HCT116 (cell line): ENCODE results near the gene PLEK2. TPM values are rescaled to one million over a fixed set of nuclear protein-coding genes. Genes with fewer than 3 reads are reported as not detected.

ENCODE experiments used
- ATAC-seq: fragments of 200-7000 bp; cut with Tn5 transposase; 2 replicates; pipeline ENCODE4 v1.9.1; 2020; ENCODE audit warnings: mild to moderate bottlenecking, moderate library complexity
- BruUV-seq: library from RNA; stranded (reverse); fragments of 400-500 nt; replicated peaks from 2 replicates; lab custom pipeline; 2021; lab: Mats Ljungman, UMichigan
- CTCF ChIA-PET: fragments of 300-600 bp; sonication (Branson Sonifier 250); formaldehyde crosslinking; loops from one replicate; lab custom pipeline; 2021; ENCODE audit warnings: antibody characterized with exemption; lab: Charles Lee
- POLR2A ChIA-PET: fragments of 300-600, 350-600 bp; sonication (Branson Sonifier 250); formaldehyde crosslinking; loops from one replicate; lab custom pipeline; 2021; ENCODE audit warnings: antibody characterized with exemption; lab: Charles Lee
- RAD21 ChIA-PET, 2 experiments: fragments of 300-600 bp; sonication (Branson Sonifier 250); formaldehyde crosslinking; loops; one replicate each; lab custom pipeline; 2023; ENCODE audit warnings: low total read pairs in 2 of 2; ENCODE audit not compliant: uncharacterized antibody in 2 of 2, unreplicated experiment in 2 of 2, low non-redundant PET in 1 of 2; lab: Charles Lee
- DNase-seq: peaks from one replicate; pipeline ENCODE4 v3.0.0-alpha.2; 2010; ENCODE audit warnings: low read depth, low spot score
- H2AFZ ChIP-seq: fragments of 200-600 bp; shearing (Covaris generic), sonication (generic); 2 replicates; pipeline ENCODE4 v1.6.1; 2017; ENCODE audit warnings: low read depth, mixed run types, mixed read lengths, antibody characterized with exemption, low read length; ENCODE audit not compliant: poor library complexity, severe bottlenecking
- H3K27ac ChIP-seq: 2 replicates; pipeline ENCODE4 v1.5.1; 2012; ENCODE audit warnings: low read depth, low read length
- H3K27me3 ChIP-seq: fragments of 200-600 bp; sonication (generic); 2 replicates; pipeline ENCODE4 v1.6.1; 2016; ENCODE audit warnings: mixed run types, low read length, mixed read lengths; ENCODE audit not compliant: insufficient read depth
- H3K36me3 ChIP-seq, 2 experiments: fragments of 200-500 bp in 1 of 2; fragments of 200-600 bp in 1 of 2; sonication (Bioruptor generic) in 1 of 2; sonication (generic) in 1 of 2; 2 replicates each; pipeline versions ENCODE4 v1.5.1 to v1.6.1; 2014 to 2016; ENCODE audit warnings: low read length in 2 of 2, inconsistent platforms in 1 of 2, mixed read lengths in 1 of 2, mixed run types in 1 of 2; ENCODE audit not compliant: insufficient read depth in 2 of 2, control insufficient read depth in 1 of 2
- H3K4me1 ChIP-seq, 2 experiments: fragments of 200-600 bp in 1 of 2; sonication (generic) in 1 of 2; 2 replicates each; pipeline versions ENCODE4 v1.5.1 to v1.6.1; 2012 to 2017; ENCODE audit warnings: low read length in 2 of 2, inconsistent platforms in 1 of 2, mild to moderate bottlenecking in 1 of 2, mixed read lengths in 1 of 2, mixed run types in 1 of 2, moderate library complexity in 1 of 2; ENCODE audit not compliant: insufficient read depth in 2 of 2, control insufficient read depth in 1 of 2
- H3K4me2 ChIP-seq: fragments of 200-600 bp; sonication (generic); 2 replicates; pipeline ENCODE4 v1.6.1; 2017; ENCODE audit warnings: mixed run types, low read length, mixed read lengths
- H3K4me3 ChIP-seq, 2 experiments: fragments of 200-600 bp in 1 of 2; sonication (generic) in 1 of 2; replicated peaks in 1 of 2; 2 replicates each; pipeline ENCODE4 v1.5.1; 2011 to 2016; ENCODE audit warnings: low read length in 2 of 2, control low read depth in 1 of 2, low read depth in 1 of 2, mild to moderate bottlenecking in 1 of 2, mixed read lengths in 1 of 2, mixed run types in 1 of 2
- H3K79me2 ChIP-seq: fragments of 200-600 bp; sonication (generic); 2 replicates; pipeline ENCODE4 v1.6.1; 2017; ENCODE audit warnings: mild to moderate bottlenecking, mixed run types, low read length, moderate library complexity, mixed read lengths; ENCODE audit not compliant: insufficient read depth
- H3K9ac ChIP-seq: fragments of 200-600 bp; sonication (generic); 2 replicates; pipeline ENCODE4 v1.6.1; 2016; ENCODE audit warnings: low read length, mixed read lengths
- H3K9me2 ChIP-seq: fragments of 200-600 bp; sonication (generic), shearing (Covaris generic); 2 replicates; pipeline ENCODE4 v1.6.1; 2017; ENCODE audit warnings: mixed run types, mild to moderate bottlenecking, moderate library complexity; ENCODE audit not compliant: insufficient read depth
- H3K9me3 ChIP-seq, 2 experiments: fragments of 200-500 bp in 1 of 2; fragments of 200-600 bp in 1 of 2; sonication (Bioruptor generic) in 1 of 2; sonication (generic) in 1 of 2; 2 replicates each; pipeline ENCODE4 v1.6.1; 2014 to 2017; ENCODE audit warnings: low read length in 2 of 2, mixed read lengths in 2 of 2, inconsistent platforms in 1 of 2, low read depth in 1 of 2, mild to moderate bottlenecking in 1 of 2, mixed run types in 1 of 2, moderate library complexity in 1 of 2; ENCODE audit not compliant: control insufficient read depth in 1 of 2, insufficient read depth in 1 of 2
- H4K20me1 ChIP-seq: fragments of 200-600 bp; sonication (generic), shearing (Covaris generic); 2 replicates; pipeline ENCODE4 v1.6.1; 2017; ENCODE audit warnings: mixed run types, mild to moderate bottlenecking, moderate library complexity; ENCODE audit not compliant: insufficient read depth
- CBX3 ChIP-seq: IDR thresholded peaks from 2 replicates; pipeline ENCODE4 v1.6.1; 2012; ENCODE audit warnings: low read depth
- EGR1 ChIP-seq: IDR thresholded peaks from 2 replicates; pipeline ENCODE4 v1.6.1; 2012; ENCODE audit warnings: low read depth
- EZH2 ChIP-seq: fragments of 200-600 bp; sonication (generic); IDR thresholded peaks from 2 replicates; pipeline ENCODE4 v1.6.1; 2017; ENCODE audit warnings: antibody characterized with exemption, mixed run types
- EZH2phosphoT487 ChIP-seq: fragments of 200-600 bp; IDR thresholded peaks from 2 replicates; pipeline ENCODE4 v1.6.1; 2018; ENCODE audit warnings: antibody characterized with exemption, borderline replicate concordance
- JUND ChIP-seq: IDR thresholded peaks from 2 replicates; pipeline ENCODE4 v1.6.1; 2012
- POLR2A ChIP-seq: IDR thresholded peaks from 2 replicates; pipeline ENCODE4 v1.7.0; 2011; ENCODE audit warnings: borderline replicate concordance; ENCODE audit not compliant: insufficient read depth, insufficient read length; ENCODE audit errors: extremely low read depth
- POLR2AphosphoS5 ChIP-seq: IDR thresholded peaks from 2 replicates; pipeline ENCODE4 v1.6.1; 2011; ENCODE audit warnings: mild to moderate bottlenecking, low read depth, low read length, moderate library complexity
- SIN3A ChIP-seq: IDR thresholded peaks from 2 replicates; pipeline ENCODE4 v1.6.1; 2012; ENCODE audit warnings: low read depth
- SP1 ChIP-seq: IDR thresholded peaks from 2 replicates; pipeline ENCODE4 v1.6.1; 2012; ENCODE audit warnings: low read depth
- SRF ChIP-seq: IDR thresholded peaks from 2 replicates; pipeline ENCODE4 v1.6.1; 2012; ENCODE audit warnings: low read depth
- YY1 ChIP-seq: IDR thresholded peaks from 2 replicates; pipeline ENCODE4 v1.6.1; 2011; ENCODE audit warnings: low read length, low read depth, moderate library complexity, mild to moderate bottlenecking; ENCODE audit not compliant: insufficient replicate concordance; ENCODE audit errors: extremely low read depth
- intact Hi-C: fragments of 100-400 bp; cut with micrococcal nuclease; formaldehyde crosslinking; loops from 2 replicates; pipeline ENCODE4 v1.10.0; 2022
- total RNA-seq: library from RNA; stranded (reverse); gene quantifications from one replicate; pipeline ENCODE4 v1.2.1, GENCODE V29; 2021; ENCODE audit not compliant: unreplicated experiment
- TF ChIP-seq, protein P1 (sequence below): IDR thresholded peaks from 2 replicates; pipeline ENCODE4 v1.6.1; 2011; ENCODE audit warnings: mild to moderate bottlenecking, low read length, moderate library complexity; ENCODE audit not compliant: insufficient replicate concordance; ENCODE audit errors: extremely low read depth
- TF ChIP-seq, protein P2 (sequence below): IDR thresholded peaks from 2 replicates; pipeline ENCODE4 v1.6.1; 2012
- TF ChIP-seq, protein P3 (sequence below): IDR thresholded peaks from 2 replicates; pipeline ENCODE4 v1.6.1; 2012; ENCODE audit warnings: low read depth

The PLEK2 gene
- total RNA-seq, 1 experiment from 2014 or later, result 67.6 TPM

DNA sequence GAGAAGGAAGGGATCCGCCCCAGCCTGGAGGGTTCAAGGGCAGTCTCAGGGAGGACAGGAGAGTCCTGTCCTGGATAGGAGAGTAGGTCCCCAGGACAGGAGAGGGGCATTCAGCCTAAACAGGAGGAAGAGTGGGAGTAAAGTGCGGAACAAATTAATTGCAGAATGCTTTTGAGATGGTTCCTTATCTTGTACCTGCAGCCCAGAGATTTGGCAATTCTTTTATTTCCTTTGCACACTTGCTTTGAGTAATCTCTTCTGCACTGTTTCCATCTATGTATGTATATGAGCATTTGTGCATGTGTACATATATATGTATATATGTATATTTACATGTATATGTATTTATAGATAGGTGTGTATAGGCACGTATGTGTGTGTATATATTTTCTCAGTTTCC lies 22.7 kb downstream of the PLEK2 start:
- ATAC-seq (no peak), DNase-seq (no peak)
- Histone ChIP-seq H3K9ac (no peak overlapping the region), H4K20me1 (no peaks in the 10 kb centered on the region), H2AFZ (no peak overlapping the region), H3K9me2 (no peaks in the 10 kb centered on the region), H3K4me2 (no peak overlapping the region), H3K4me3 (no peak overlapping the region), H3K36me3 (peaks cover 38 to 64% of the 10 kb centered on the region in 2 experiments), H3K79me2 (no peaks in the 10 kb centered on the region), H3K9me3 (no peaks in the 10 kb centered on the region), H3K4me1 (peaks cover 0 to 7% of the 10 kb centered on the region in 2 experiments; a peak in 2 of 4 replicates)
- CTCF ChIA-PET, result interaction anchor here (1.5 kb wide), 1 partner anchor 30 kb away, joined by 5 read pairs; the partner anchor contains the start of gene ATP6V1D
- RAD21 ChIA-PET, result no interaction called here
- no TSS peak for BruUV-seq
- POLR2A ChIA-PET, result no interaction called here
- TF ChIP-seq POLR2A, result no peak
- TF ChIP-seq SIN3A, result no peak
- TF ChIP-seq, protein P1, sequence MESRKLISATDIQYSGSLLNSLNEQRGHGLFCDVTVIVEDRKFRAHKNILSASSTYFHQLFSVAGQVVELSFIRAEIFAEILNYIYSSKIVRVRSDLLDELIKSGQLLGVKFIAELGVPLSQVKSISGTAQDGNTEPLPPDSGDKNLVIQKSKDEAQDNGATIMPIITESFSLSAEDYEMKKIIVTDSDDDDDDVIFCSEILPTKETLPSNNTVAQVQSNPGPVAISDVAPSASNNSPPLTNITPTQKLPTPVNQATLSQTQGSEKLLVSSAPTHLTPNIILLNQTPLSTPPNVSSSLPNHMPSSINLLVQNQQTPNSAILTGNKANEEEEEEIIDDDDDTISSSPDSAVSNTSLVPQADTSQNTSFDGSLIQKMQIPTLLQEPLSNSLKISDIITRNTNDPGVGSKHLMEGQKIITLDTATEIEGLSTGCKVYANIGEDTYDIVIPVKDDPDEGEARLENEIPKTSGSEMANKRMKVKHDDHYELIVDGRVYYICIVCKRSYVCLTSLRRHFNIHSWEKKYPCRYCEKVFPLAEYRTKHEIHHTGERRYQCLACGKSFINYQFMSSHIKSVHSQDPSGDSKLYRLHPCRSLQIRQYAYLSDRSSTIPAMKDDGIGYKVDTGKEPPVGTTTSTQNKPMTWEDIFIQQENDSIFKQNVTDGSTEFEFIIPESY, result no peak
- TF ChIP-seq, protein P2, sequence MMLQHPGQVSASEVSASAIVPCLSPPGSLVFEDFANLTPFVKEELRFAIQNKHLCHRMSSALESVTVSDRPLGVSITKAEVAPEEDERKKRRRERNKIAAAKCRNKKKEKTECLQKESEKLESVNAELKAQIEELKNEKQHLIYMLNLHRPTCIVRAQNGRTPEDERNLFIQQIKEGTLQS, result no peak
- TF ChIP-seq EGR1, result no peak
- TF ChIP-seq CBX3, result no peak
- TF ChIP-seq EZH2, result no peak
- no peak for TF ChIP-seq SRF
- no peak for TF ChIP-seq JUND
- no peak for TF ChIP-seq POLR2AphosphoS5
- no peak for TF ChIP-seq SP1
- TF ChIP-seq YY1, result no peak
- no peak for TF ChIP-seq EZH2phosphoT487
- TF ChIP-seq, protein P3, sequence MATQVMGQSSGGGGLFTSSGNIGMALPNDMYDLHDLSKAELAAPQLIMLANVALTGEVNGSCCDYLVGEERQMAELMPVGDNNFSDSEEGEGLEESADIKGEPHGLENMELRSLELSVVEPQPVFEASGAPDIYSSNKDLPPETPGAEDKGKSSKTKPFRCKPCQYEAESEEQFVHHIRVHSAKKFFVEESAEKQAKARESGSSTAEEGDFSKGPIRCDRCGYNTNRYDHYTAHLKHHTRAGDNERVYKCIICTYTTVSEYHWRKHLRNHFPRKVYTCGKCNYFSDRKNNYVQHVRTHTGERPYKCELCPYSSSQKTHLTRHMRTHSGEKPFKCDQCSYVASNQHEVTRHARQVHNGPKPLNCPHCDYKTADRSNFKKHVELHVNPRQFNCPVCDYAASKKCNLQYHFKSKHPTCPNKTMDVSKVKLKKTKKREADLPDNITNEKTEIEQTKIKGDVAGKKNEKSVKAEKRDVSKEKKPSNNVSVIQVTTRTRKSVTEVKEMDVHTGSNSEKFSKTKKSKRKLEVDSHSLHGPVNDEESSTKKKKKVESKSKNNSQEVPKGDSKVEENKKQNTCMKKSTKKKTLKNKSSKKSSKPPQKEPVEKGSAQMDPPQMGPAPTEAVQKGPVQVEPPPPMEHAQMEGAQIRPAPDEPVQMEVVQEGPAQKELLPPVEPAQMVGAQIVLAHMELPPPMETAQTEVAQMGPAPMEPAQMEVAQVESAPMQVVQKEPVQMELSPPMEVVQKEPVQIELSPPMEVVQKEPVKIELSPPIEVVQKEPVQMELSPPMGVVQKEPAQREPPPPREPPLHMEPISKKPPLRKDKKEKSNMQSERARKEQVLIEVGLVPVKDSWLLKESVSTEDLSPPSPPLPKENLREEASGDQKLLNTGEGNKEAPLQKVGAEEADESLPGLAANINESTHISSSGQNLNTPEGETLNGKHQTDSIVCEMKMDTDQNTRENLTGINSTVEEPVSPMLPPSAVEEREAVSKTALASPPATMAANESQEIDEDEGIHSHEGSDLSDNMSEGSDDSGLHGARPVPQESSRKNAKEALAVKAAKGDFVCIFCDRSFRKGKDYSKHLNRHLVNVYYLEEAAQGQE, result no peak
- TF ChIP-seq, all 23 proteins: peak for 0
- no peaks in the 10 kb centered on the region for H3K27me3 ChIP-seq
- intact Hi-C loops, result no loop called here
- H3K27ac ChIP-seq, result no peak overlapping the region
